Muscle of leg (tissue), 11 donors: Measurements from ENCODE around the gene CRELD2. TPM values are rescaled to one million over a fixed set of nuclear protein-coding genes. Genes with fewer than 3 reads are reported as not detected.

Experiments used
- DNase-seq: peaks from one replicate; pipeline ENCODE4 v3.0.0; 2013
- H3K27ac ChIP-seq: one replicate; pipeline ENCODE4 v1.5.1; 2013; ENCODE audit warnings: mild to moderate bottlenecking, low read length, control low read depth
- H3K27me3 ChIP-seq: one replicate; pipeline ENCODE4 v1.6.1; 2013; ENCODE audit warnings: low read length; ENCODE audit not compliant: control insufficient read depth, insufficient read depth
- H3K36me3 ChIP-seq: one replicate; pipeline ENCODE4 v1.6.1; 2013; ENCODE audit warnings: low read length; ENCODE audit not compliant: control insufficient read depth, insufficient read depth
- H3K4me1 ChIP-seq: one replicate; pipeline ENCODE4 v1.6.1; 2013; ENCODE audit warnings: low read length; ENCODE audit not compliant: control insufficient read depth, insufficient read depth
- H3K4me3 ChIP-seq: one replicate; pipeline ENCODE4 v1.5.1; 2013; ENCODE audit warnings: low read length, control low read depth
- H3K9me3 ChIP-seq: replicated peaks from 2 replicates; pipeline ENCODE4 v1.6.1; 2013; ENCODE audit warnings: low read depth, low read length; ENCODE audit not compliant: control insufficient read depth
- WGBS: methylation state at CpG from one replicate; pipeline ENCODE4 v1.1.5; 2013; ENCODE audit warnings: missing lambda C conversion rate; ENCODE audit not compliant: insufficient coverage; 5-methylcytosine and 5-hydroxymethylcytosine counted together
- polyA plus RNA-seq, 8 donors: library from polyadenylated mRNA; unstranded; fragments of 120-200 nt; gene quantifications; one replicate each; pipeline versions ENCODE4 v1.2.1 to v1.2.3, GENCODE V29; 2013; ENCODE audit warnings: inconsistent platforms in 1 of 8, low replicate concordance in 1 of 8; ENCODE audit not compliant: insufficient read length in 8 of 8, insufficient read depth in 1 of 8
- total RNA-seq: library from RNA; stranded (reverse); fragments of 120-200 nt; gene quantifications from one replicate; pipeline ENCODE4 v1.2.4, GENCODE V29; 2013

The CRELD2 gene
- total and polyA plus RNA-seq, 9 donors, result 17.0 to 27.0 (median 22.2) TPM

- peaks cover 68% of the 10 kb centered on the region for H3K4me1 ChIP-seq
- peaks cover 2% of the 10 kb centered on the region for H3K27me3 ChIP-seq
Measured at GRCh38 chr22:49957826-49958365, 39.5 kb downstream of the CRELD2 start.

GRCh38 chr22:49958366-49958921, 40.0 kb downstream of the CRELD2 start:
- peaks cover 10% of the 10 kb centered on the region for H3K36me3 ChIP-seq
- peaks cover 2% of the 10 kb centered on the region for H3K27me3 ChIP-seq
- no peaks in the 10 kb centered on the region for H3K9me3 ChIP-seq
- 77% methylated on average over 11 of the region's 16 CpGs for WGBS
- no peak for DNase-seq
- H3K4me1 ChIP-seq, result peaks cover 68% of the 10 kb centered on the region
- no peak overlapping the region for H3K27ac ChIP-seq
- no peak overlapping the region for H3K4me3 ChIP-seq

More at GRCh38 chr22:49957826-49958365, 39.5 kb downstream of the CRELD2 start:
- no peak for DNase-seq
- Histone ChIP-seq H3K4me3 (no peak overlapping the region), H3K9me3 (no peaks in the 10 kb centered on the region), H3K36me3 (peaks cover 5% of the 10 kb centered on the region), H3K27ac (no peak overlapping the region)
- 83% methylated on average over 6 of the region's 12 CpGs for WGBS

GRCh38 chr22:49958931-49959781, 40.7 kb downstream of the CRELD2 start:
- no peak for DNase-seq
- no peaks in the 10 kb centered on the region for H3K9me3 ChIP-seq
- WGBS, result 74% methylated on average over 26 of the region's 29 CpGs
- H3K27me3 ChIP-seq, result peaks cover 2% of the 10 kb centered on the region
- no peak overlapping the region for H3K27ac ChIP-seq
- peaks cover 17% of the 10 kb centered on the region for H3K36me3 ChIP-seq
- peaks cover 67% of the 10 kb centered on the region for H3K4me1 ChIP-seq
- no peak overlapping the region for H3K4me3 ChIP-seq

GRCh38 chr22:49959782-49960158, 41.3 kb downstream of the CRELD2 start:
- no peak for DNase-seq
- peaks cover 63% of the 10 kb centered on the region for H3K4me1 ChIP-seq

GRCh38 chr22:49960159-49961004, 41.9 kb downstream of the CRELD2 start, which contains the start of gene PIM3:
TSS of gene PIM3 (plus strand) at chr22:49960772. CDS start at chr22:49960948, 176 bp downstream.
- Histone ChIP-seq H3K4me1 (peaks cover 62% of the 10 kb centered on the region), H3K9me3 (no peaks in the 10 kb centered on the region), H3K27ac (peak within 1 kb of the TSS; percentile 71), H3K27me3 (peaks cover 2% of the 10 kb centered on the region), H3K36me3 (peaks cover 25% of the 10 kb centered on the region), H3K4me3 (peak within 1 kb of the TSS; percentile 67)
- DNase-seq, result peak; percentile 99
- under 1% methylated on average over 136 of the region's 137 CpGs for WGBS

More at GRCh38 chr22:49959782-49960158, 41.3 kb downstream of the CRELD2 start:
- Histone ChIP-seq H3K9me3 (no peaks in the 10 kb centered on the region), H3K36me3 (peaks cover 22% of the 10 kb centered on the region), H3K4me3 (peak overlapping the region; percentile 46), H3K27ac (peak overlapping the region; percentile 71), H3K27me3 (peaks cover 2% of the 10 kb centered on the region)
- 9% methylated on average over 21 of the region's 21 CpGs for WGBS

- Histone ChIP-seq H3K36me3 (peaks cover 28% of the 10 kb centered on the region), H3K27me3 (peaks cover 2% of the 10 kb centered on the region), H3K4me1 (peaks cover 59% of the 10 kb centered on the region), H3K27ac (no peak overlapping the region), H3K4me3 (peak overlapping the region; percentile 67), H3K9me3 (no peaks in the 10 kb centered on the region)
- WGBS, result 0% methylated on average over 84 of the region's 84 CpGs
- DNase-seq, result no peak
Measured at GRCh38 chr22:49961005-49961600, 42.7 kb downstream of the CRELD2 start.

- no peak for DNase-seq
- Histone ChIP-seq H3K9me3 (no peaks in the 10 kb centered on the region), H3K4me3 (peak overlapping the region; percentile 67), H3K36me3 (peaks cover 28% of the 10 kb centered on the region), H3K27me3 (peaks cover 2% of the 10 kb centered on the region), H3K27ac (peak overlapping the region; percentile 47), H3K4me1 (peaks cover 59% of the 10 kb centered on the region)
- 2% methylated on average over 49 of the region's 49 CpGs for WGBS
Measured at GRCh38 chr22:49961601-49962011, 43.2 kb downstream of the CRELD2 start.

GRCh38 chr22:49962012-49962750, 43.7 kb downstream of the CRELD2 start:
- DNase-seq, result peak; percentile 92
- H3K27me3 ChIP-seq, result peaks cover 2% of the 10 kb centered on the region
- peaks cover 28% of the 10 kb centered on the region for H3K36me3 ChIP-seq
- H3K27ac ChIP-seq, result peak overlapping the region; percentile 72
- 6% methylated on average over 37 of the region's 70 CpGs for WGBS
- peaks cover 59% of the 10 kb centered on the region for H3K4me1 ChIP-seq
- H3K4me3 ChIP-seq, result peak overlapping the region; percentile 67
- no peaks in the 10 kb centered on the region for H3K9me3 ChIP-seq
